Liver (tissue), 9 donors: Measurements from ENCODE around the gene IMPG1. TPM values are rescaled to one million over a fixed set of nuclear protein-coding genes. Genes with fewer than 3 reads are reported as not detected.

Experiments
- DNase-seq: peaks from one replicate; pipeline ENCODE4 v3.0.0-alpha.2; 2017; ENCODE audit warnings: low spot score
- H3K27ac ChIP-seq, 2 donors: one replicate each; pipeline ENCODE4 v1.7.0; 2013; ENCODE audit warnings: inconsistent platforms in 2 of 2, low read length in 2 of 2, control low read depth in 1 of 2, low read depth in 1 of 2, mild to moderate bottlenecking in 1 of 2
- H3K27me3 ChIP-seq, 4 donors: one replicate each; pipeline versions ENCODE4 v1.6.1 to v1.7.0; 2013; ENCODE audit warnings: low read length in 3 of 4, inconsistent platforms in 1 of 4, mild to moderate bottlenecking in 1 of 4, moderate library complexity in 1 of 4; ENCODE audit not compliant: control insufficient read depth in 4 of 4, insufficient read depth in 4 of 4
- H3K36me3 ChIP-seq, 4 donors: one replicate each; pipeline versions ENCODE4 v1.6.1 to v1.7.0; 2013; ENCODE audit warnings: low read length in 3 of 4, mild to moderate bottlenecking in 3 of 4, low read depth in 1 of 4, moderate library complexity in 1 of 4; ENCODE audit not compliant: control insufficient read depth in 4 of 4, insufficient read depth in 3 of 4
- H3K4me1 ChIP-seq, 4 donors: one replicate each; pipeline versions ENCODE4 v1.6.1 to v1.7.0; 2013; ENCODE audit warnings: low read length in 3 of 4, mild to moderate bottlenecking in 3 of 4, moderate library complexity in 1 of 4; ENCODE audit not compliant: control insufficient read depth in 4 of 4, insufficient read depth in 4 of 4
- H3K4me3 ChIP-seq, 3 donors: one replicate each; pipeline versions ENCODE4 v1.6.1 to v1.7.0; 2013; ENCODE audit warnings: low read length in 3 of 3, control low read depth in 1 of 3, low read depth in 1 of 3, mild to moderate bottlenecking in 1 of 3
- H3K9ac ChIP-seq, 2 donors: one replicate each; pipeline ENCODE4 v1.7.0; 2013; ENCODE audit warnings: low read length in 2 of 2, mild to moderate bottlenecking in 2 of 2, moderate library complexity in 2 of 2, control low read depth in 1 of 2, low read depth in 1 of 2
- H3K9me3 ChIP-seq, 4 donors: one replicate each; pipeline versions ENCODE4 v1.6.1 to v1.7.0; 2013; ENCODE audit warnings: low read length in 3 of 4; ENCODE audit not compliant: control insufficient read depth in 4 of 4
- EGR1 ChIP-seq, 2 donors: IDR thresholded peaks; 2 replicates each; pipeline ENCODE4 v1.6.1; 2016 to 2018; ENCODE audit warnings: antibody characterized with exemption in 2 of 2, low read depth in 2 of 2
- FOXA1 ChIP-seq: IDR thresholded peaks from 2 replicates; pipeline ENCODE4 v1.6.1; 2016; ENCODE audit warnings: antibody characterized with exemption
- FOXA2 ChIP-seq: IDR thresholded peaks from 2 replicates; pipeline ENCODE4 v1.6.1; 2016; ENCODE audit warnings: antibody characterized with exemption
- GABPA ChIP-seq, 2 donors: IDR thresholded peaks in 1 of 2; conservative IDR thresholded peaks in 1 of 2; 2 replicates each; pipeline ENCODE4 v1.6.1; 2016; ENCODE audit warnings: antibody characterized with exemption in 2 of 2, mild to moderate bottlenecking in 1 of 2, moderate library complexity in 1 of 2
- HNF4A ChIP-seq, 2 donors: conservative IDR thresholded peaks; 2 replicates each; pipeline ENCODE4 v1.6.1; 2016; ENCODE audit warnings: antibody characterized with exemption in 2 of 2, mild to moderate bottlenecking in 2 of 2
- JUND ChIP-seq, 2 donors: IDR thresholded peaks; 2 replicates each; pipeline ENCODE4 v1.6.1; 2016; ENCODE audit warnings: antibody characterized with exemption in 2 of 2
- NR2F2 ChIP-seq: IDR thresholded peaks from 2 replicates; pipeline ENCODE4 v1.6.1; 2016; ENCODE audit warnings: antibody characterized with exemption
- RAD21 ChIP-seq, 2 donors: IDR thresholded peaks; 2 replicates each; pipeline ENCODE4 v1.6.1; 2016; ENCODE audit warnings: antibody characterized with exemption in 2 of 2, mild to moderate bottlenecking in 2 of 2
- RXRA ChIP-seq, 2 donors: IDR thresholded peaks; 2 replicates each; pipeline ENCODE4 v1.6.1; 2017 to 2018; ENCODE audit warnings: antibody characterized with exemption in 2 of 2, mild to moderate bottlenecking in 1 of 2
- SP1 ChIP-seq: IDR thresholded peaks from 2 replicates; pipeline ENCODE4 v1.6.1; 2018; ENCODE audit warnings: antibody characterized with exemption, mild to moderate bottlenecking
- TAF1 ChIP-seq: conservative IDR thresholded peaks from 2 replicates; pipeline ENCODE4 v1.6.1; 2016; ENCODE audit warnings: antibody characterized with exemption, mild to moderate bottlenecking
- polyA plus RNA-seq, 2 donors: library from polyadenylated mRNA; stranded (reverse) in 1 of 2; unstranded in 1 of 2; fragments of 200-250 nt in 1 of 2; fragments of >200 nt in 1 of 2; fragmentation: Nextera tagmentation in 1 of 2; extraction: Ambion mirVana in 1 of 2; gene quantifications; one replicate each; pipeline versions ENCODE4 v1.2.1 to v1.2.3, GENCODE V29; 2013 to 2015
- total RNA-seq, 2 donors: library from RNA; depleted of rRNA; stranded (reverse); fragments of >200 nt; gene quantifications; one replicate each; pipeline ENCODE4 v1.2.3, GENCODE V29; 2014
- TF ChIP-seq, protein P1 (sequence below): fragments of 150-350 bp; IDR thresholded peaks from 2 replicates; pipeline ENCODE4 v1.5.1; 2017; ENCODE audit warnings: improper control_type of control experiment, low read depth, low read length; ENCODE audit not compliant: missing input control
- TF ChIP-seq, protein P2 (sequence below): IDR thresholded peaks from 2 replicates; pipeline ENCODE4 v1.6.1; 2016; ENCODE audit warnings: antibody characterized with exemption
- TF ChIP-seq, protein P3 (sequence below): IDR thresholded peaks from 2 replicates; pipeline ENCODE4 v1.6.1; 2016; ENCODE audit warnings: antibody characterized with exemption, mild to moderate bottlenecking
- TF ChIP-seq, protein P4 (sequence below): IDR thresholded peaks from 2 replicates; pipeline ENCODE4 v1.6.1; 2016; ENCODE audit warnings: antibody characterized with exemption
- TF ChIP-seq, protein P5 (sequence below): IDR thresholded peaks from 2 replicates; pipeline ENCODE4 v1.6.1; 2016; ENCODE audit warnings: antibody characterized with exemption
- donor health status: healthy.
- donor health status: healthy.
- donor health status: healthy.
- donor health status: healthy.
- donor health status: healthy.

IMPG1 gene, protein sequence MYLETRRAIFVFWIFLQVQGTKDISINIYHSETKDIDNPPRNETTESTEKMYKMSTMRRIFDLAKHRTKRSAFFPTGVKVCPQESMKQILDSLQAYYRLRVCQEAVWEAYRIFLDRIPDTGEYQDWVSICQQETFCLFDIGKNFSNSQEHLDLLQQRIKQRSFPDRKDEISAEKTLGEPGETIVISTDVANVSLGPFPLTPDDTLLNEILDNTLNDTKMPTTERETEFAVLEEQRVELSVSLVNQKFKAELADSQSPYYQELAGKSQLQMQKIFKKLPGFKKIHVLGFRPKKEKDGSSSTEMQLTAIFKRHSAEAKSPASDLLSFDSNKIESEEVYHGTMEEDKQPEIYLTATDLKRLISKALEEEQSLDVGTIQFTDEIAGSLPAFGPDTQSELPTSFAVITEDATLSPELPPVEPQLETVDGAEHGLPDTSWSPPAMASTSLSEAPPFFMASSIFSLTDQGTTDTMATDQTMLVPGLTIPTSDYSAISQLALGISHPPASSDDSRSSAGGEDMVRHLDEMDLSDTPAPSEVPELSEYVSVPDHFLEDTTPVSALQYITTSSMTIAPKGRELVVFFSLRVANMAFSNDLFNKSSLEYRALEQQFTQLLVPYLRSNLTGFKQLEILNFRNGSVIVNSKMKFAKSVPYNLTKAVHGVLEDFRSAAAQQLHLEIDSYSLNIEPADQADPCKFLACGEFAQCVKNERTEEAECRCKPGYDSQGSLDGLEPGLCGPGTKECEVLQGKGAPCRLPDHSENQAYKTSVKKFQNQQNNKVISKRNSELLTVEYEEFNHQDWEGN
- total RNA-seq (not detected), polyA plus RNA-seq (not detected)

DNA sequence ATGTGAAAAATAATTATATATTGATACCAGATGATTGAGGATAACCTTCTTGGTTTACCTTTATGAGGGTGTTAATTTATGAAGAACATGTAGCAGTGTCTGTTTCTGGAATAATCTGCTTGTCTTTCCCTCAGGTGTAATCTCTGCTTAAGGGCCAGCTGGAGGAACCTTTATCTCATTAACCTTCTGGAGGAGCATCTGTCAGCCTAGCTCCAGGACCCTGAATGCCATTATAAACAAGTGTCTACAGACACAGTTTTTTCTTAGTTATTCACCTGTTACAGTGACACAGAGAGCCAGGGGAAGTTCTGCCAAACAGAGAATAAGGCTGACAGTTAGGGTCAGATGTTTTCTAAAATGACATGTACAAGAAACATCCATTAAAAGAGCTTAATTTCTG is at the start of gene IMPG1:
IMPG1 (minus strand) TSS at position 101 of the 400 bp plus-strand sequence. CDS start 174 bp downstream, outside the sequence.
- H3K27me3 ChIP-seq, result peaks cover 0 to 3% (median 0%) of the 10 kb centered on the region in 4 donors
- TF ChIP-seq HNF4A (conservative IDR thresholded peaks at IDR 0.05) (no peak), TAF1 (no peak), JUND (IDR thresholded peaks at IDR 0.05) (no peak), RXRA (IDR thresholded peaks at IDR 0.05) (no peak), EGR1 (IDR thresholded peaks at IDR 0.05; ENCODE audit: low read depth in 2 of 2) (no peak), FOXA1 (no peak), FOXA2 (no peak), GABPA (IDR thresholded peaks at IDR 0.05 in 1 of 2, conservative IDR thresholded peaks at IDR 0.05 in 1 of 2) (no peak), SP1 (no peak), RAD21 (IDR thresholded peaks at IDR 0.05) (no peak), NR2F2 (no peak)
- TF ChIP-seq, protein P1, sequence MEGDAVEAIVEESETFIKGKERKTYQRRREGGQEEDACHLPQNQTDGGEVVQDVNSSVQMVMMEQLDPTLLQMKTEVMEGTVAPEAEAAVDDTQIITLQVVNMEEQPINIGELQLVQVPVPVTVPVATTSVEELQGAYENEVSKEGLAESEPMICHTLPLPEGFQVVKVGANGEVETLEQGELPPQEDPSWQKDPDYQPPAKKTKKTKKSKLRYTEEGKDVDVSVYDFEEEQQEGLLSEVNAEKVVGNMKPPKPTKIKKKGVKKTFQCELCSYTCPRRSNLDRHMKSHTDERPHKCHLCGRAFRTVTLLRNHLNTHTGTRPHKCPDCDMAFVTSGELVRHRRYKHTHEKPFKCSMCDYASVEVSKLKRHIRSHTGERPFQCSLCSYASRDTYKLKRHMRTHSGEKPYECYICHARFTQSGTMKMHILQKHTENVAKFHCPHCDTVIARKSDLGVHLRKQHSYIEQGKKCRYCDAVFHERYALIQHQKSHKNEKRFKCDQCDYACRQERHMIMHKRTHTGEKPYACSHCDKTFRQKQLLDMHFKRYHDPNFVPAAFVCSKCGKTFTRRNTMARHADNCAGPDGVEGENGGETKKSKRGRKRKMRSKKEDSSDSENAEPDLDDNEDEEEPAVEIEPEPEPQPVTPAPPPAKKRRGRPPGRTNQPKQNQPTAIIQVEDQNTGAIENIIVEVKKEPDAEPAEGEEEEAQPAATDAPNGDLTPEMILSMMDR, result no peak
- TF ChIP-seq, protein P2, sequence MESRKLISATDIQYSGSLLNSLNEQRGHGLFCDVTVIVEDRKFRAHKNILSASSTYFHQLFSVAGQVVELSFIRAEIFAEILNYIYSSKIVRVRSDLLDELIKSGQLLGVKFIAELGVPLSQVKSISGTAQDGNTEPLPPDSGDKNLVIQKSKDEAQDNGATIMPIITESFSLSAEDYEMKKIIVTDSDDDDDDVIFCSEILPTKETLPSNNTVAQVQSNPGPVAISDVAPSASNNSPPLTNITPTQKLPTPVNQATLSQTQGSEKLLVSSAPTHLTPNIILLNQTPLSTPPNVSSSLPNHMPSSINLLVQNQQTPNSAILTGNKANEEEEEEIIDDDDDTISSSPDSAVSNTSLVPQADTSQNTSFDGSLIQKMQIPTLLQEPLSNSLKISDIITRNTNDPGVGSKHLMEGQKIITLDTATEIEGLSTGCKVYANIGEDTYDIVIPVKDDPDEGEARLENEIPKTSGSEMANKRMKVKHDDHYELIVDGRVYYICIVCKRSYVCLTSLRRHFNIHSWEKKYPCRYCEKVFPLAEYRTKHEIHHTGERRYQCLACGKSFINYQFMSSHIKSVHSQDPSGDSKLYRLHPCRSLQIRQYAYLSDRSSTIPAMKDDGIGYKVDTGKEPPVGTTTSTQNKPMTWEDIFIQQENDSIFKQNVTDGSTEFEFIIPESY, result no peak
- TF ChIP-seq, protein P3, sequence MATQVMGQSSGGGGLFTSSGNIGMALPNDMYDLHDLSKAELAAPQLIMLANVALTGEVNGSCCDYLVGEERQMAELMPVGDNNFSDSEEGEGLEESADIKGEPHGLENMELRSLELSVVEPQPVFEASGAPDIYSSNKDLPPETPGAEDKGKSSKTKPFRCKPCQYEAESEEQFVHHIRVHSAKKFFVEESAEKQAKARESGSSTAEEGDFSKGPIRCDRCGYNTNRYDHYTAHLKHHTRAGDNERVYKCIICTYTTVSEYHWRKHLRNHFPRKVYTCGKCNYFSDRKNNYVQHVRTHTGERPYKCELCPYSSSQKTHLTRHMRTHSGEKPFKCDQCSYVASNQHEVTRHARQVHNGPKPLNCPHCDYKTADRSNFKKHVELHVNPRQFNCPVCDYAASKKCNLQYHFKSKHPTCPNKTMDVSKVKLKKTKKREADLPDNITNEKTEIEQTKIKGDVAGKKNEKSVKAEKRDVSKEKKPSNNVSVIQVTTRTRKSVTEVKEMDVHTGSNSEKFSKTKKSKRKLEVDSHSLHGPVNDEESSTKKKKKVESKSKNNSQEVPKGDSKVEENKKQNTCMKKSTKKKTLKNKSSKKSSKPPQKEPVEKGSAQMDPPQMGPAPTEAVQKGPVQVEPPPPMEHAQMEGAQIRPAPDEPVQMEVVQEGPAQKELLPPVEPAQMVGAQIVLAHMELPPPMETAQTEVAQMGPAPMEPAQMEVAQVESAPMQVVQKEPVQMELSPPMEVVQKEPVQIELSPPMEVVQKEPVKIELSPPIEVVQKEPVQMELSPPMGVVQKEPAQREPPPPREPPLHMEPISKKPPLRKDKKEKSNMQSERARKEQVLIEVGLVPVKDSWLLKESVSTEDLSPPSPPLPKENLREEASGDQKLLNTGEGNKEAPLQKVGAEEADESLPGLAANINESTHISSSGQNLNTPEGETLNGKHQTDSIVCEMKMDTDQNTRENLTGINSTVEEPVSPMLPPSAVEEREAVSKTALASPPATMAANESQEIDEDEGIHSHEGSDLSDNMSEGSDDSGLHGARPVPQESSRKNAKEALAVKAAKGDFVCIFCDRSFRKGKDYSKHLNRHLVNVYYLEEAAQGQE, result no peak
- TF ChIP-seq, protein P4, sequence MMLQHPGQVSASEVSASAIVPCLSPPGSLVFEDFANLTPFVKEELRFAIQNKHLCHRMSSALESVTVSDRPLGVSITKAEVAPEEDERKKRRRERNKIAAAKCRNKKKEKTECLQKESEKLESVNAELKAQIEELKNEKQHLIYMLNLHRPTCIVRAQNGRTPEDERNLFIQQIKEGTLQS, result no peak
- TF ChIP-seq, protein P5, sequence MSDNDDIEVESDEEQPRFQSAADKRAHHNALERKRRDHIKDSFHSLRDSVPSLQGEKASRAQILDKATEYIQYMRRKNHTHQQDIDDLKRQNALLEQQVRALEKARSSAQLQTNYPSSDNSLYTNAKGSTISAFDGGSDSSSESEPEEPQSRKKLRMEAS, result no peak
- no peak within 1 kb of the TSS for H3K4me3 ChIP-seq
- H3K9ac ChIP-seq, result no peak within 1 kb of the TSS
- no peaks in the 10 kb centered on the region for H3K4me1 ChIP-seq
- no peak for DNase-seq
- H3K36me3 ChIP-seq, result no peaks in the 10 kb centered on the region
- no peak within 1 kb of the TSS for H3K27ac ChIP-seq
- no peaks in the 10 kb centered on the region for H3K9me3 ChIP-seq
